Prostate gland (tissue), 2 donors: ENCODE data around the gene SAYSD1. TPM values are rescaled to one million over a fixed set of nuclear protein-coding genes. Genes with fewer than 3 reads are reported as not detected.

ENCODE experiments used
- DNase-seq: peaks from one replicate; pipeline ENCODE4 v3.0.0-alpha.2; 2019; ENCODE audit warnings: low spot score
- H3K27ac ChIP-seq, 2 donors: fragments of 200-600 bp; sonication (generic); 2 replicates each; pipeline ENCODE4 v1.5.1; 2017 to 2019
- H3K27me3 ChIP-seq: fragments of 200-600 bp; sonication (generic); replicated peaks from 2 replicates; pipeline ENCODE4 v1.5.1; 2019; ENCODE audit not compliant: insufficient read depth
- H3K36me3 ChIP-seq, 2 donors: fragments of 200-600 bp; sonication (generic); 1 replicate in 1 of 2; 2 replicates in 1 of 2; pipeline versions ENCODE4 v1.5.1 to v1.8.1; 2017 to 2019
- H3K4me1 ChIP-seq: fragments of 200-600 bp; sonication (generic); replicated peaks from 2 replicates; pipeline ENCODE4 v1.5.1; 2019
- H3K4me3 ChIP-seq, 2 donors: fragments of 200-600 bp; sonication (generic); 2 replicates each; pipeline ENCODE4 v1.5.1; 2017 to 2019
- H3K9me3 ChIP-seq: fragments of 200-600 bp; sonication (generic); 2 replicates; pipeline ENCODE4 v1.5.1; 2017
- POLR2A ChIP-seq: fragments of 450-650 bp; IDR thresholded peaks from one replicate; pipeline ENCODE4 v1.6.1; 2016; ENCODE audit warnings: antibody characterized with exemption, mild to moderate bottlenecking
- POLR2AphosphoS5 ChIP-seq: sonication (generic); formaldehyde crosslinking; IDR thresholded peaks from one replicate; pipeline ENCODE4 v1.6.1; 2017; ENCODE audit warnings: antibody characterized with exemption
- whole genome bisulfite sequencing: methylation state at CpG from one replicate; pipeline ENCODE4 v1.1.5; 2018; 5-methylcytosine and 5-hydroxymethylcytosine counted together
- intact Hi-C: fragments of 100-400 bp; cut with DNase I; formaldehyde crosslinking; loops from one replicate; pipeline ENCODE4 v1.14.2; 2022
- total RNA-seq, 2 donors: library from RNA; depleted of rRNA; stranded (reverse); fragments of >200 nt; gene quantifications; one replicate each; pipeline ENCODE4 v1.1.0, GENCODE V29; 2016
- TF ChIP-seq, protein P1 (sequence below), 4 experiments: fragments of 200-600 bp in 2 of 4; fragments of 450-650 bp in 2 of 4; sonication (generic) in 2 of 4; IDR thresholded peaks; 1 replicate in 3 of 4; 2 replicates in 1 of 4; pipeline ENCODE4 v1.5.1; 2016 to 2019; ENCODE audit warnings: antibody characterized with exemption in 4 of 4, mild to moderate bottlenecking in 2 of 4, moderate library complexity in 2 of 4

Gene SAYSD1
- total RNA-seq, 2 donors from 2014 or later, result 23.8 to 25.4 TPM

DNA sequence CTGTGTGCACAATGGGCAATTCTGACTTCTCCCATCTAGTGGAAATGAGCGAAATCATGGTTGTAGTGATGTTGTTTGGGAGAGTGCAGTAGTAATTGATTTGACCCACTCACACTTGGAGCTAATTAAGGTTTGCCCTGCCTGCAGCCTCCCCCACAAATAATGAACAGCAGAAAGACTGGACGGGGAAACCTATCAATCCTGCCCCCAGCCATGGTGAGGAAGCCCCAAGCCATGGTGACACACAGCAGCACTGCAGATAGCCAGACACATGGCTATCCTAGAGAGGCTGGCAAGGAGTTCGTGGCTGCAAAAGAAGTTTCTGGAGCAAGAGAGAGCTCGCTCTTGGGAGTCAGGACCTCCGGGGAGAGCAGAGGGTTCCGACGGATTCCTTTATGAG is 27.8 kb downstream of the SAYSD1 start:
- WGBS, result 74% methylated on average over 7 of the region's 7 CpGs
- H3K4me1 ChIP-seq, result no peaks in the 10 kb centered on the region
- H3K36me3 ChIP-seq, result no peaks in the 10 kb centered on the region
- H3K9me3 ChIP-seq, result no peaks in the 10 kb centered on the region
- no peak for TF ChIP-seq POLR2A
- no peak overlapping the region for H3K4me3 ChIP-seq
- intact Hi-C loops, result loop anchor here (10.0 kb wide), 1 partner anchor 218 kb away; no protein-coding TSS in a partner anchor
- no peak for DNase-seq
- no peaks in the 10 kb centered on the region for H3K27me3 ChIP-seq
- no peak overlapping the region for H3K27ac ChIP-seq

DNA sequence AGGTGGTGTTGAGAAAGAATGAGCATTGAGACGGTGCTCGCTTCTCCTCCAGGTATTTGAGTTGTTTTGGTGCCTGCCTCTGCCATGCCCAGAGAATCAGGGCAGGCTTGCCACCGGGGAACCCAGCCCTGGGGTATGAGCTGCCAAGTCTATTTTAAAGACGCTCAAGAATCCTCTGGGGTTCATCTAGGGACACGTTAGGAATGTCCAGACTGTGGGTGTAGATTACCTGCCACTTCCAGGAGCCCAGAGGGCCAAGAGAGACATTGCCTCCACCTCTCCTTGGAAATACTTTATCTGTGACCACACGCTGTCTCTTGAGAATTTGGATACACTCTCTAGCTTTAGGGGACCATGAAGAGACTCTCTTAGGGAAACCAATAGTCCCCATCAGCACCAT is 28.3 kb downstream of the SAYSD1 start:
- intact Hi-C loops, result loop anchor here (10.0 kb wide), 1 partner anchor 218 kb away; no protein-coding TSS in a partner anchor
- WGBS, result 68% methylated on average over 6 of the region's 6 CpGs
- no peaks in the 10 kb centered on the region for H3K36me3 ChIP-seq
- H3K27ac ChIP-seq, result no peak overlapping the region
- TF ChIP-seq POLR2AphosphoS5, result no peak
- TF ChIP-seq POLR2A, result no peak
- TF ChIP-seq, protein P1, sequence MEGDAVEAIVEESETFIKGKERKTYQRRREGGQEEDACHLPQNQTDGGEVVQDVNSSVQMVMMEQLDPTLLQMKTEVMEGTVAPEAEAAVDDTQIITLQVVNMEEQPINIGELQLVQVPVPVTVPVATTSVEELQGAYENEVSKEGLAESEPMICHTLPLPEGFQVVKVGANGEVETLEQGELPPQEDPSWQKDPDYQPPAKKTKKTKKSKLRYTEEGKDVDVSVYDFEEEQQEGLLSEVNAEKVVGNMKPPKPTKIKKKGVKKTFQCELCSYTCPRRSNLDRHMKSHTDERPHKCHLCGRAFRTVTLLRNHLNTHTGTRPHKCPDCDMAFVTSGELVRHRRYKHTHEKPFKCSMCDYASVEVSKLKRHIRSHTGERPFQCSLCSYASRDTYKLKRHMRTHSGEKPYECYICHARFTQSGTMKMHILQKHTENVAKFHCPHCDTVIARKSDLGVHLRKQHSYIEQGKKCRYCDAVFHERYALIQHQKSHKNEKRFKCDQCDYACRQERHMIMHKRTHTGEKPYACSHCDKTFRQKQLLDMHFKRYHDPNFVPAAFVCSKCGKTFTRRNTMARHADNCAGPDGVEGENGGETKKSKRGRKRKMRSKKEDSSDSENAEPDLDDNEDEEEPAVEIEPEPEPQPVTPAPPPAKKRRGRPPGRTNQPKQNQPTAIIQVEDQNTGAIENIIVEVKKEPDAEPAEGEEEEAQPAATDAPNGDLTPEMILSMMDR (IDR thresholded peaks at IDR 0.05), result no peak
- no peak for DNase-seq
- H3K4me3 ChIP-seq, result no peak overlapping the region
- H3K9me3 ChIP-seq, result no peaks in the 10 kb centered on the region
- no peaks in the 10 kb centered on the region for H3K27me3 ChIP-seq
- H3K4me1 ChIP-seq, result no peaks in the 10 kb centered on the region

DNA sequence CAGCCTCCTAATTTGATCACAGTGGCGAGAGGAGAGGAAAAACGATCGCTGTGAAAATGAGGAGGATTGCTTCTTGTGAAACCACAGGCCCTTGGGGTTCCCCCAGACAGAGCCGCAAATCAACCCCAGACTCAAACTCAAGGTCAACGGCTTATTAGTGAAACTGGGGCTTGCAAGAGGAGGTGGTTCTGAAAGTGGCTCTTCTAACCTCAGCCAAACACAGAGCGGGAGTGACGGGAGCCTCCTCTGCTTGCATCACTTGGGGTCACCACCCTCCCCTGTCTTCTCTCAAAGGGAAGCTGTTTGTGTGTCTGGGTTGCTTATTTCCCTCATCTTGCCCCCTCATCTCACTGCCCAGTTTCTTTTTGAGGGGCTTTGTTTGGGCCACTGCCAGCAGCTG is 28.7 kb downstream of the SAYSD1 start:
- Histone ChIP-seq H3K9me3 (no peaks in the 10 kb centered on the region), H3K4me3 (no peak overlapping the region), H3K36me3 (no peaks in the 10 kb centered on the region), H3K4me1 (no peaks in the 10 kb centered on the region), H3K27me3 (no peaks in the 10 kb centered on the region), H3K27ac (no peak overlapping the region)
- TF ChIP-seq POLR2A (no peak), POLR2AphosphoS5 (no peak)
- TF ChIP-seq, protein P1 (IDR thresholded peaks at IDR 0.05), result no peak
- WGBS, result 86% methylated on average over 7 of the region's 7 CpGs
- no peak for DNase-seq
- intact Hi-C loops, result loop anchor here (10.0 kb wide), 1 partner anchor 219 kb away; no protein-coding TSS in a partner anchor

DNA sequence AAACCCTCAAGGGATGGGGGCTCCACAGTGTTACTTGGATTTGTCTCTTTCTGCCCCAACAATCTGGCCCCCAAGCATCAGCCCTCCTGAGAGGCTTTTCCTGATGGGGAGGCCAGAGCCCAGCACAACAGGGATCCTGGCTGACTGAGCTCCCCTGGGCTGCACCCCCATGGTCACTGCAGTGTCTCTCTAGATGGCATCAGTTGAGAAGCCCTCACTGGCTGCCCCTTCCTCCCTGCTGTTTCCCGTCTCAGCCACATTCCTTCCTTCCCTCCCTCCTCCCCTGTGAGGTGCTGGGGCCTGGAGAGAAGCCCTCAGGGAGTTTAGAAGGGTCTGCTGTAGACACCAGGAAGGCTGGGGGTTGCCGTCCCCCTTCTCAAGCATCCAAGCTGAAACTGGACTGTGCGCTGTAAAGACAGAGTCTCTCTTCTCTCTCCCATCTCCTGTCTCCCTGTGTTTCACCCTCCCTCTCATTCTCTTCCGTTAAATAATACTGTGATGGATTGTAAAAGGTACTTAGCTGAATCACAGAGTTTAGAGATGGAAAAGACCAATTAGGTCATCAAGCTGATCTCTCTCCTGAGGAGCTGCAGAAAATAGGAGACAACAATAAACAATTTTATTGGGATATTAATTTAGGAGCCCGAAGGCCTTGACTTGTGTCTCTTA is 29.7 kb downstream of the SAYSD1 start:
- Histone ChIP-seq H3K27ac (no peak overlapping the region), H3K36me3 (no peaks in the 10 kb centered on the region), H3K4me3 (no peak overlapping the region), H3K4me1 (no peaks in the 10 kb centered on the region), H3K27me3 (no peaks in the 10 kb centered on the region), H3K9me3 (no peaks in the 10 kb centered on the region)
- TF ChIP-seq POLR2A, result no peak
- no peak for TF ChIP-seq POLR2AphosphoS5
- DNase-seq, result no peak
- intact Hi-C loops, result loop anchor here (10.0 kb wide), 1 partner anchor 220 kb away; no protein-coding TSS in a partner anchor
- 79% methylated on average over 5 of the region's 5 CpGs for WGBS

DNA sequence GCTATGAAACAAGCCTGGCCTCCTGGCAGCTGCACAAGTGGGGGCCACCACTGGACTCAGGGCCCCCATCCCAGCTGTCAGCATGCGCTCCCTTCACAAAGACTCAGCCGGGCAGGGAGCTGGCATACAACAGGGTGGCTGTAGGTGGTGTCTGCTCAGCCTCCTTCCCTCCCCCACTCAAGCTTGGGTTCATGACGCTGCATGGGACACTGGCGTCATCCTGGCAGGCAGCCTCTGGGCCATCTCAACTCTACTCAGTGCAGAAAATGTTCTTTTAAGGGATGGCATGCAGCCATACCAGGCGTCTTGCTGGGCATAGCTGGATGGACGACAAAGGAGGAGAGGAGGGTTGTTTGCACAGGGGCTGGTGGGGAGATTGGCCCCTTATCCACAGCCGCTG is 30.5 kb downstream of the SAYSD1 start:
- TF ChIP-seq, protein P1 (IDR thresholded peaks at IDR 0.05), result no peak
- TF ChIP-seq POLR2A (no peak), POLR2AphosphoS5 (no peak)
- 34% methylated on average over 7 of the region's 7 CpGs for WGBS
- Histone ChIP-seq H3K27me3 (no peaks in the 10 kb centered on the region), H3K4me1 (no peaks in the 10 kb centered on the region), H3K36me3 (no peaks in the 10 kb centered on the region), H3K4me3 (no peak overlapping the region), H3K9me3 (no peaks in the 10 kb centered on the region), H3K27ac (no peak overlapping the region)
- DNase-seq, result no peak
- intact Hi-C loops, result loop anchor here (10.0 kb wide), 1 partner anchor 220 kb away; no protein-coding TSS in a partner anchor

DNA sequence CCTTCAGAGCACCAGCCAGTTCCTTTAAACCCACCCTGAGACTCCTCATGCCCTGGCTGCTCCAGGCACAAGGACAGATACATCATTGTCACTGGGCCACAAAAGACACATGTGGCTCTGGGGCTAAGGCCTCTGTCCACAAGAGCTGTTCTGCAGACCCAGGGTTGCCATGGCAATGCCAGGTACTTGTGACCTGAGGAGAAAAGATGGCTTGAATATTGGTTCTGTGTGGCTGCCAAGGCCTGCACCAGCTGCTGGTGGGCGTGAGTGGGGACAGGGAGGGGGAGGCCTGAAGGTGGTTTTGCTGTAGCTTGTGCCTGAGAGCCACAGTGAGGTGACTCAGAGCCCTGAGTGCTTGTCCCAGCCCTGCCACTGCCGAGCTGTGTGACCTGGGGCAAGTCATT is 31.8 kb downstream of the SAYSD1 start:
- WGBS, result 75% methylated on average over 2 of the region's 2 CpGs
- no peaks in the 10 kb centered on the region for H3K9me3 ChIP-seq

More for the DNA sequence above, 31.8 kb downstream of the SAYSD1 start:
- no peak for DNase-seq
- intact Hi-C loops, result loop anchor here (10.0 kb wide), 1 partner anchor 222 kb away; no protein-coding TSS in a partner anchor
- TF ChIP-seq, protein P1 (IDR thresholded peaks at IDR 0.05), result no peak
- TF ChIP-seq POLR2A (no peak), POLR2AphosphoS5 (no peak)
- no peaks in the 10 kb centered on the region for H3K4me1 ChIP-seq
- no peaks in the 10 kb centered on the region for H3K36me3 ChIP-seq
- no peak overlapping the region for H3K27ac ChIP-seq
- no peak overlapping the region for H3K4me3 ChIP-seq
- H3K27me3 ChIP-seq, result no peaks in the 10 kb centered on the region
